GM18867 (cell line): Measurements from ENCODE around the gene OBP2A.
"Not testable (repeated sequence)": the region's sequence is repeated elsewhere in the genome, so short reads cannot be mapped to it uniquely, and the experiment has no call there.

Experiments
- ATAC-seq: cut with Tn5 transposase; IDR thresholded peaks from one replicate; pipeline ENCODE4 v1.9.1; 2021; ENCODE audit warnings: mild to moderate bottlenecking, moderate library complexity; ENCODE audit not compliant: unreplicated experiment

Gene OBP2A, protein sequence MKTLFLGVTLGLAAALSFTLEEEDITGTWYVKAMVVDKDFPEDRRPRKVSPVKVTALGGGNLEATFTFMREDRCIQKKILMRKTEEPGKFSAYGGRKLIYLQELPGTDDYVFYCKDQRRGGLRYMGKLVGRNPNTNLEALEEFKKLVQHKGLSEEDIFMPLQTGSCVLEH

DNA sequence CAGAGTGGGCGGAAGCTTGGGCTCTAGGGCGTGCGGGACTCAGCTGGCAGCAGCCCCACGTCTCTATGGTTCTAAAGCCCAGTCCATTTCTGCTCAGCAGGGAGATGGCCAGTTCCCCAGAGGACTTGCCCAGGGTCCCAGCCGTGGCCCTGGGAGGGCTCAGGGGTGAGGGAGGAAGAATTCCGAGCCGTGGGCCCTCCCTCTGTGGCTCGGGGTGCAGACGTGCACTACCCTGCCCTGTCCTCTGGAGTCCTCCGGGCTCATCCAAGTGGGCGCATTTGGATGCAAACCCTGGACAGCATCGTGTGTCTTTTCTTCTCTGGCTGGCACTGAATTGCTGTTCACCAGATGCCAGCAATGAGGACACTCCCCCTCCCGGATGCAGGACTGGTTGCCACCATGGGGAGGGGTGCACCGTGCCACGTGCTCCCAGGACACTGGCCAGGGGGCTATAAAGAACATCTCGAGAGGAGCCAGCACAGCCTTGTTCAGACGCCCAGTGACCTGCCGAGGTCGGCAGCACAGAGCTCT is at the start of gene OBP2A:
Gene OBP2A, plus strand, starts transcription at position 481 of the 531 bp plus-strand sequence. CDS start 55 bp downstream, outside the sequence.
- not testable (repeated sequence) for ATAC-seq

DNA sequence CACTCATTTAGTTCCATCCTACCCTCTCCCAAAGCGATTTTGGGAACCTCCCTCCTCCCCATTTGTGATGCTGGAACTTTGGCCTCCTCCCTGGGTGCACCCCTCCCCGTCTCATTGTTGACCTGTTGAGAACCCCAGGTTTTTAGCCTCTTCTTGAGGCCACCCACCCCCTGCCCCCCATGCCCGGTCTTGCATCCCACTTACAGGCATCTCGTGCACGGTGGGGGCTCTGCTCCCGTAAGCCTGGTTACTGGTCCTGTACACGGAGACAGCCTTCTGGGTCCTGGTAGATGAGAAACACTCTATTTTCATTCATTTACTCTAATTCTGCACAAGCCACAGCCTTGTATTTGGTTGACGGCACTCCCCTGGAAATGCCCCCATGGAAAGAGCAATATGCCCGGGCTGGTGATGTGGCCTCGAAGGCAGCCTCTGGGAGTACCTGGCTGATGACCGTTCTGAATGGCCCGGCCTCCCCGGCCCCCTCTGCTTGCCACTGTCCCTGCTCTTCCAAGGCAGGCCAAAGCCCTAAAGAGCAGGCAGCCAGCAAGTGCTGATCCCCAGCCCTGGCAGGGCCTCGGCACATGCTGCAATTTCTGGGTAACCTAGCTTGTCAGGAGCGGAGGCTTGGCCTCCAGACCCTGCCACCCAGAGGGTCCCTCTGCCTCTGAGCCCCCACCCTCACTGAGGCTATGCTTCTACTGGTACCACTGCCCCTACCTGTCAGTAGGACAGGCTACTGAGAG is 47.4 kb upstream of the OBP2A start:
- no peak for ATAC-seq

DNA sequence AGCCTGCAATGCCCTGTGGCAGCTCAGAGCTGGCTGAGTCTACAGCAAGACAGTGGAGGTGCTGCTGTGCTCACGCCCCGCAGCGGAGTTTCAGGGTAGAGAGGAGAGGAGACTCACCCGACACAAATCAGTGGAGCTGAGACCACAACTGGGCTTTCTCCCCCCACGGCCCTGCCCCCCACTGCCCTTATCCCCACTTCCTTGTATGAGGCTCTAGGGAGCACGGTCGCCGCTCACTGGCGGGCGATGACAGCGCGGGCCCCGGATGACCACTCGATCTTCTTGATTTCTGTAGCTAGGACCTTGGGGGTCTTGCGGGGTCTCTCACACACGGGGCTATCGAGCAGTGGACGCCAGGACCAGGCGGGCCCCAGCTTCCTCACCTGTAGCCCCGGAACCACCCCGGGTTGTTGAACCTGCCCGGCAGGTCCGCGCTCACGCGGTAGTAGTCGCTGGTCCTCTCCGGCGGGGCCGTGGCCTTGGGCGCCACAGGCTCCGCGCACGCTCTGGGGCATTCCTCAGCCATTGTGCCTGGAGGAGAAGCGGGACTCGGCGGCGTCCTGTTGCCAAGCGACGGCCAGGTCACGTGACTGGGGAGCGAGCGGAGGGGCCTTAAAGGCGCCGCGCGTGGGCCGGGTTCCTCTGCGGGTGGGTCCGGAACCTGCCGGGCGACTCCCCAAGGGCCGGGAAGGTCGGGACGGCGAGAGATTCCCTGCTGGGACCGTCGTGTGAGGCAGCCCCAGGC is 46.4 kb upstream of the OBP2A start:
- no peak for ATAC-seq

DNA sequence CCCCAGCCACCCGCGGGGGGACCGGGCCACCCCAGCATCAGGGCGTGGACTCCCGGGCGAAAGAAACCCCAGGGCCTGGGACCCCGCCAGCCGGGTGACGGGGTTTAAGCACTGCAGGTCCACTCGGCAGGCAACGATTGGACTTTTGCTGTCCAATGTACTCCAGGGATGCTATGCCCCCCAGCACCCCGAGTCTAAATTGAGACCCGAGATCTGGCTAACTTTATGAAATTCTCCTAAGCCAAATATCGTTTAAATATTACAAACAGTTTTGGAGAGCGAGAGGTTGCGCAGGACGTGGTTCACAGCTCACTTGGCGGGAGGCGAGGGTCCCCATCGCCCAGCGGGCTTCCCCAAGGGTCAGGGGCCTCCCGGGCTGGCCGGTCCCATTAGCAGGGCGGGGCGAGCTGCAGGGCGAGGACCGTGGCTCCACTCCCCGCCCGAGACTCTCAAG is 45.8 kb upstream of the OBP2A start:
- ATAC-seq, result no peak

DNA sequence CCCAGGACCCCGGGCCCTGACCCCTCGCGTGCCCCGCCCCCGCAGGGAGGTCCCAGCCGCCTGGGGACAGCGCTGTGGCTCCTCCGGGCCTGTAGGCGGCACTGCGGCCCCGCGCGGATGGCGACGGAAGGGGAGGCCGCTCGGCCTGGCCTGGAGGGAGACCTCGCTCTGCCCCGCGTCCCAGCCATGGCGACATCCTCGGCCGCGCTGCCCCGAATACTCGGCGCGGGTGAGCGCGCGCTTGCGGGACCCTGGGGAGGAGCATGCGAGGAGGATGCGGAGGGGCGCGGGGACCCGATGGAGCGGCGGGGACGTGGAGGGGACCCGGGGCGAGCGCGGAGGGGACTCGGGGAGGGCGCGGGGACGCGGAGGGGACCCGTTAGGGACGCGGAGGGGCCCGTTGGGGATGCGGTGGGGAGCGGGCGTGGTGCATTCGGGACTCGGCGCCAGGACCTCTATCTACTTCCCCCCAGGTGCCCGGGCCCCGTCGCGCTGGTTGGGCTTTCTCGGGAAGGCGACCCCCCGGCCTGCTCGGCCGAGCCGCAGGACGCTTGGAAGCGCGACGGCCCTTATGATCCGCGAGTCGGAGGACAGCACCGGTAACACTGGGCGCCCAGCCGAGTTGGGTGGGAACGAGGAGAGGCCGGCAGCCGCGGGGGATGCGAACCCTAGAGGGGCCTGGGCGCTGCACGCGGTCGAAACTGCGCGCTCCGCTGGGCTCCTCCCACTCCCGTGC is 45.2 kb upstream of the OBP2A start, which contains the start of gene MRPS2:
Gene MRPS2, plus strand, starts transcription at position 158 of the 736 bp plus-strand sequence. Its CDS starts 29 bp downstream, at position 187.
- ATAC-seq, result peak; percentile 82

DNA sequence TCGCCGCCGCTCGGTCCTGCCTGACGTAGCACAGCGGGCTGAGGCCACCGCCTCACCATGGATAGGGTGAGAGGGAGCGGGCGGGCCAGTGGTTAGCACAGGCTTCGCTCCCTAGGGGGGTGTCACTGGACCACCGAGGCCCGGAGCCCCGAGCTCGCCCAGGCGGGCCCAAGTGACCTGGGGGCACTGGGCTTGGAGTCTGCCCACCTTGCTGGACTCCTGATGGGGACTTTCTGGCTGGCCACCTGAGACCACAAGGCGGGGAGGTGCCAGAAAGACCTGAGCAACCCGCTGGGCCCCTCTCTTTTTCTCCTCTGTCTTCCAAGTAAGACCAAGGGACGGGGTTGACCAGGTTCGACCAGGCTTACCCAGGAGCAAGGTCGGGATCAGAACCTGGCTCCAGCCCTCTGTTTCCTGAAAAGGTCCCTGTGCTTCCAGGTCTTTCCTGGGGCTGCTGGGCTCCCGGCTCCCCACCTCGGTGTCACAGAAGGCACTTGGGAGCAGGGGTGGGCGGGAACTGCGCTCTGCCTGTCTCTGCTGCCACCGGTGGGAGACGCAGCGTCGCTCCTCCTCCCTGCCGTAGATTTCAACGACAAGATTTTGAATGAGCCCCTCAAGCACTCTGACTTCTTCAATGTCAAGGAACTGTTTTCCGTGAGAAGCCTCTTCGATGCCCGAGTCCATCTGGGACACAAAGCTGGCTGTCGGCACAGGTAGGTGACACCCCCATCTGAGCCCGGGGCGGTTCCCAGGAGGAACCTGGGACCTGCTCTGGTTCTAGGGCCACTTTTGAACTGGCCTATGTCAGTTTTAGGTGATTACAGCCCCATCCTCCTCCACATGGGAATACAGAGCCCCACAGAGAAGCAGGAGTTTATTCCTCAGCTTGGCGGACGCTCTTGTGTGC is 44.4 kb upstream of the OBP2A start:
- ATAC-seq, result no peak

DNA sequence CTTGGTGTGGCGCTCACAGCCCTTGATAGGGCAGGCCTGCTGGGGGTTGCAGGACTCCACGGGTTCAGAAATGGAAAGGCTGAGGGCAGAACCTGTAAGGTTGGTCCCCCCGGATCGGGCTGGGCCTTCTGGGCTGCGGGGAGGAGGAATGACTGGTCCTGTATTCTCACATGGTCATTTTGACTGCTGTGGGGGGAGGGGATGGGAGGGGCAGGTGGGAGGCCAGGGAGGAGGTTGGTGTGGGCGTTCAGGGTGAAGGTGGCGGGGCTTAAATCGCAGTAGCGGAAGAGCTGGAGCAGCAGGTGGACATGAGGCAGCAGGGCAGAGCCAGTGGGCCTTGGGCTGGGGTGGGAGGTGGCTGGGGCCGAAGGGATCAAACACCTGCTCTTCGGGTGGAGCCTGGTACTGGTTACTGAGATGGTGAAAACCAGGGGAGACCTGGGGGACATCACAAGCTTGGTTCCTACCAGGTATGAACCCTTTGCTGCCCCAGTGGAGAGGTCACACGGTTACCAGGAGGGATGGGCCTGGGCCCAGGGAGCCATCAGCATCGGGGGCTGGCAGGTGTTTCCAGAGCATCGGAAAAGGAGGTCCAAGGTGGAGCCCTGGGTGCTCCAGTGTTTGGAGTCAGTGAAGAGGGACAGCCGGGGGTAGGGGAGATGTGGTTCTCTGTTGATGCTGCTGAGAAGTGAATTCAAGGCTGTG is 43.6 kb upstream of the OBP2A start:
- no peak for ATAC-seq

DNA sequence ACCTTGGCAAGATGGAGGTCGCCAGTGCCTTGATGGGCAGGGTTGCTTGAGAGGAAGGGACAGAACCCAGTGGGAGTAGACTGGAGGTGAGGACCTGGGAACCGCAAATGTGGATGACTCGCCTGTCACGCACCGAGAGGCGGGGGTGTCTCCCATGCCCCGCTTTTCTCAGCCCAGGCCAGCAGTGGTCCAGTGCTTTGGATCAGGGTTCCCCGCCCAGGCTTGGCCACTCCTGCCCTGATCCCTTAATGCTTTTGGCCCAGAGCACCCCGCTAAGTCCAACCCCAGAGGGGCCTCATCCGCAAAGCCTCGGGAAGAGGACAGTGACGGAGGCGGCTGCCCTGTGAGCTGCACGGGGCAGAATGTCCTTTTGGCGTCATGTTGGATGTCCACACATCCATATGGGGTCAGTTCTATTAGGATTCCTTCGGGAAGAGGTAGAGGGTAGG is 43.0 kb upstream of the OBP2A start:
- ATAC-seq, result no peak

DNA sequence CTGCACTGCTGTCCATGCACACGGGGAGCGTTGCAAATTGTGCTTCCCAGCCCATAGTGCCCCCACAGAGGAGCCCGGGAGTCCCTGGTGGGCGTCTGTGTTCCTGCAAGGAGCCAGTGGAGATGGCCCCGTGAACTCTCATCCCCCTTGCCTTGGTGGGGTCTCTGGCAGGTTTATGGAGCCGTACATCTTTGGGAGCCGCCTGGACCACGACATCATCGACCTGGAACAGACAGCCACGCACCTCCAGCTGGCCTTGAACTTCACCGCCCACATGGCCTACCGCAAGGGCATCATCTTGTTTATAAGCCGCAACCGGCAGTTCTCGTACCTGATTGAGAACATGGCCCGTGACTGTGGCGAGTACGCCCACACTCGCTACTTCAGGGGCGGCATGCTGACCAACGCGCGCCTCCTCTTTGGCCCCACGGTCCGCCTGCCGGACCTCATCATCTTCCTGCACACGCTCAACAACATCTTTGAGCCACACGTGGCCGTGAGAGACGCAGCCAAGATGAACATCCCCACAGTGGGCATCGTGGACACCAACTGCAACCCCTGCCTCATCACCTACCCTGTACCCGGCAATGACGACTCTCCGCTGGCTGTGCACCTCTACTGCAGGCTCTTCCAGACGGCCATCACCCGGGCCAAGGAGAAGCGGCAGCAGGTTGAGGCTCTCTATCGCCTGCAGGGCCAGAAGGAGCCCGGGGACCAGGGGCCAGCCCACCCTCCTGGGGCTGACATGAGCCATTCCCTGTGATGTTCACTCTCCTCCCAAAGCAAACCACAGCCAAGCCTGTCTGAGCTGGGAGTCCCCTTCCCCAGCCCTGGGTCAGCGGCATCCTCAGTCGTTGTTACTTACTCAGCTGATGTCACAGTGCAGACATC is 42.3 kb upstream of the OBP2A start:
- ATAC-seq, result no peak

DNA sequence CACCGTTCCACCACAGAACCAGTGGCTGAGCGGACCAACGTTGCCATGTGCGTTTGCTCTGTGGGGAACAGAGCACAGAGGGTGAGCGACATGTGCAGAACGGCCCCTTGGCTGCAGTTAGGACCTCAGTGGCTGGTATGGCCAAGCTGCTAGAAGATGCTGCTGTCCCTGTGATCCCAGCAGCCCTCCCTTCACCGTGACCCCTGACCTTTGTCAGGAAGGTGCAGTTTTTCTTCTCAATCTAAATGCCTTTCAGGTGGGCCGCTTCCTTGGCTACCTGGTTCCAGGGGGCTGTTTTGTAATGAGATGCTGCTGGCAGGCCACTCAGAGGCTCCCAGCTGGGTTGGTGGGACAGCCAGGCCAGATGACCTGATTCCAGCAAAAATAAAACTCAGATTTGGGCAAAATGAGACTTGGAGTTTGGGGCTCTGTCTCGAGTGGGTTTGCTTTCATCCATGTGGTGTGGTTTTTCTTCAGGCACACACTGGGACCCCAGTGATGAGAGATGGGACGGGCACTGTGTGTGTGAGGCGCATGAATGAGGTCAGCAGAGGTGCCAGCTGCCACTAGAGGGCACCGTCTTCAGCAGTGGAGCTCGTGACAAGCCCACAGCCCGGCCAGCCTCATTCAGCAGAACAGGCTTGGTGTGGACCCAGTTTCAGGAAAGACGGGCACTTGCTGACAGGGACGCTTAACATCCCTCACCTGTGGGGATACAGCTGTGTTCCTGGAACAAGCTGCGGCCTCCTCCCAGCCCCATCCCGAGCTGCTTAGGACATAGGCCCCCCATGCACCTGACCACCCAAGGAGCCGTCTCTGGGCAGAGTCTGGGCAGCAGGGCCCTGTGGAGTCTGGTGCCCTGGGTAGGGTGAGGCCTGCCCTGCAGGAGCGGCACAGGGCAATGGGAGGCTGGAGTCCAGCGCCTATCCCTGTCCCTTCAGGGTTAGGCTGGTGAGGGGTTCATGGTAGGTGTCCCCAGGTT is 41.4 kb upstream of the OBP2A start:
- ATAC-seq, result no peak

DNA sequence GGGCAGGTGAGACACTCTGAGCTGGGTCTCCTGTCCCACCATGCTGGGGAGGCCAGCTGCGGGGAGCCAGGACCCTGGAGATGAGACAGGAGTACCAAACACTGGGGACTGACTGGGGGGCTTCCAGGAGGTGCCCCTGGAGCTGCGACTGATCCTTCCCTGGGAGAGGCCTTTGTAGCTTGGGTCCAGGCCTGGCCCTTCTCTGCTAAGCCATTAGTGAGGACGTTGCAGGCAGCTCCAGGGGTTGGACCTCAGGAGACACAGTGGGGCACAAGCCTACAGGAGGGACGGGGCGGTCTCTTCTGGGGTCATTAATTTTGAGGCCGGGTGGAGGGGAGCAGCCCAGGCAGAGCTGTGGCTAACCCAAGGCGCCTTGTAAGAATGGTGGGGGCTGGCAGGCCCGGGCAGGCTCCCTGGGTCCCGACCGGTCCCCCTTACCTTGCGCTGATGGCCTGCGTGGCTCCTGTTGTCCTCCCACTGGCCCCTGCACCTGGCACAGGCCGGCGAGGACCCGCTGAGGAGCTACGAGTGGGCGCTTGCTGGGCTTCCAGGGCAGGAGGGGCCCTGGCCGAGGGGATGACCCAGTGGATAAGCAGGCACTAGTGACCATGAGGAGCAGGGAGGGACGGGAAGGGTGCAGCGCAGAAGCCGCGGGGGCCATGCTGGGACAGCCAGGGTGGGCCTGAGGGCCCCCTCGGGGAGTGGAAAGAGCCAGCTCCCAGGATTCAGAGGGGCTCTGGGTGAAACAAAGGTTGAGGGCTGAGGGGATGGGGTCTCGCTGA is 40.3 kb upstream of the OBP2A start:
- ATAC-seq, result no peak

DNA sequence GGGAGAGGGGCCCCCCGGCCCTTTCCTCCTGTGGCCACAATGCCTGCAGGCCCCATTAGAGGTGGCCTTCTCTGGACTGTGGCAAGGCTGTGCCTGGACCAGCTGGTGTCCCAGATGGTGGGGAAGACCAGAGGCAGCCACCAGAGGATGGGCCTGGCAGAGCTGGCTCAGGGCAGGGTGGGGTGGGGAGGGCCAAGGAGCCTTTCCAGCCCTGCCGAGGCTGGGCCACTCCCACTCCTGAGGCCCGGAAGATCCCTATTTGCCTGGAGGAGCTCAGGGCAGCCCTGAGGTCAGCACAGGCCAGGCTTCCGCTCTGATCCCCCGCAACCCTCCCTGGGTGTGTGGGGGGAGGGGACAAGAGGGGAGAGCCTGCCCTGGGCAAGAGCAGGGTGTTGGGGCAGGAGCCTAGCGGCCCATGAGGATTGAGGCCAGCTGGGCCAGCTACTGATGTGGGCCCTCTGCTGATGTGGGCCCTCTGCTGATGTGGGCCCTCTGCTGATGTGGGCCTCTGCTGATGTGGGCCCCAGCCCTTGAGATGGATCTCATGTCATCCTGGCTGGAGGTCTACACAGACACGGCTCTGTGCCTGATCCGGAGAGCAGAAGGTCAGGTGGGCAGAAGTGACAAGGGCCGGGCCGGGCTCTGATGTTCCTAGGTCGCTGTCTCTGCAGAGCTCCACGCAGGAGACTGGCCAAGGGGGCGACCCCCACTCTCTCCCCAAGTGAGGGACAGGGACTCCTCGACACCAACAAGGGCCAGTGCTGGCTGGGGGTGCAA is 39.4 kb upstream of the OBP2A start:
- no peak for ATAC-seq

DNA sequence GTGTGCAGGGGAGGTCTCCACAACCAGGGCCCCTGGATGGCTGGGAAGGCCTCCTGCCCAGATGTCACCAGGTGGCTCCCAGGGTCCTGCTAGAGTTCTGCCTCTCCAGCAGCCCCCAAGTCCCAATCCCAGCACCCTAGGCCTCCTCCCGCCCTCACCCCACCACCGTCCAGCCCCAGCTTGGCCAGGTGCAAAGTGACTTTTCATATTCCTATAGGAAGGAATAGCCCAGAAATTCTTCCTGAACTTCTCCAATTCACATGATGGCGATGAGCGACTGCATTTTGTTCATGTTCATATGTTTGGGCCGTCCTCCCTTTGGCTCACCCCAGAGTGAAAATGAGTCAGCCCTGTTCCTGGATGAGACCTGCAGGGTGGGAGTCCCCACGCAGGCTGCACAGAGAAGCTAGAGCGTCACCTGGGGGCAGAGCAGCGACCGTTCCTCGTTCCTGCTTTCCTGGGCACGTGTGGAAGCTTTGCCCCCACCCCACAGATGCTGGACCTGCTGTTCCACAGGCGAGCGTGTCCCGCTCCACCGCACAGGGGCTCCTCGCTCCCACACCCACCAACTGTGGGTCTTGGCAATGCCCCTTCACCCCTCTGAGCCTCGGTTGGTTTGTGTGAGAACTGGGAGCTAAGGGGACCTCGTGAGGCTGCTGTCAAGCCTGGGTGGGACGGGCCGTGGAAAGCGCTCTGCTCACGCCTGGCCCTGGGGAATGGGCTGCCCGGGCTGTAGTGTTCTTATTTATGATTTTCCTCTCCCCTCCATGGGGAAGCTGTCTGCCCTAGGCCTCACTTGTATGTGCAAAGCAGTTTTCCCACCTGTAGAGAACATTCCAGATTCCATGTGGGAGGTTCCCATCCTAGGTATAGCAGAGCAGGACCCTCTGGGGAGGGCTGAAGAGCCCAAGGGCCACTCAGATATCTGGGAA is 38.6 kb upstream of the OBP2A start:
- no peak for ATAC-seq

DNA sequence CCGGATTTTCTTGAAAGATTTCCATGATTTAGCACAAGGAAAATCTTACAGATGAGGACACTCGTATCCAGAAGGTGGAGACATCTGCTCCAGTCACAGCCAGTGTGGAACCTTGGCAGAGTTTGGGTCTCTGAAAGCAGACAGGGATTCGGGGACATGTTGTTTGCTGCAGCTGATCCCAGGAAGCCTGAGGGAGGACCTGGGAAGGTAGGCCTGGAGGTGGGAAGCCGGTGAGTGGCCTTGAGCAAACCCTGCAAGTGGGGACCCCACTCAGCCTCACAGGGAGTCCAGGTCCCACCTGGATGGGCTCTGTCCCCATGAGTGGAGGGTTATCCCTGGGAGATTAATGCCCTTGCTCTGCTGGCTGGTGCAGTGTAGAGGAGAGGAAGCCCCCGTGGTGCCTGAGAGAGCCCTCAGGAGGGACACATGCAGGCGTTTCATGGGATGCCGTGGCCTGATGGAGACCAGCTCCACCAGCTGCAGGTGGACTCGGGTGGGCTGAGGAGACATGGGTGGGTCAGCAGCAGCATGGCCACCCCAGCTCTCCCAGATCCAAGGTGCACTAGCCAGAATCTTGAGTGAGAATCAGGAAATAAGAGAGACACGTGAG is 37.6 kb upstream of the OBP2A start:
- no peak for ATAC-seq
